HG03159 (cell line): ENCODE results near the gene FAHD1.

Experiments used
- ATAC-seq: cut with Tn5 transposase; IDR thresholded peaks from one replicate; pipeline ENCODE4 v1.9.1; 2021; ENCODE audit warnings: mild to moderate bottlenecking, moderate library complexity; ENCODE audit not compliant: unreplicated experiment

FAHD1 gene

GRCh38 chr16:1878256-1878655, 51.2 kb downstream of the FAHD1 start:
- ATAC-seq: no peak
